Stomach (tissue), 9 donors: ENCODE results near the gene SPATS1. TPM values are rescaled to one million over a fixed set of nuclear protein-coding genes. Genes with fewer than 3 reads are reported as not detected.
"Not testable (repeated sequence)": the region's sequence is repeated elsewhere in the genome, so short reads cannot be mapped to it uniquely, and the experiment has no call there.

ENCODE experiments used
- DNase-seq, 2 donors: peaks; one replicate each; pipeline versions ENCODE4 v3.0.0 to v3.0.0-alpha.2; 2013 to 2019
- H3K27ac ChIP-seq, 5 donors: fragments of 200-600 bp in 4 of 5; sonication (generic) in 4 of 5; one replicate each; pipeline ENCODE4 v1.5.1; 2013 to 2019; ENCODE audit warnings: mild to moderate bottlenecking in 1 of 5, moderate library complexity in 1 of 5
- H3K27me3 ChIP-seq, 3 donors: fragments of 200-600 bp; sonication (generic); one replicate each; pipeline ENCODE4 v1.5.1; 2017 to 2019; ENCODE audit warnings: mixed run types in 1 of 3
- H3K36me3 ChIP-seq, 4 donors: fragments of 200-600 bp; sonication (generic); 1 replicate in 3 of 4; 2 replicates in 1 of 4; pipeline ENCODE4 v1.5.1; 2016 to 2019
- H3K4me1 ChIP-seq, 4 donors: fragments of 200-600 bp; sonication (generic); one replicate each; pipeline ENCODE4 v1.5.1; 2016 to 2019
- H3K4me3 ChIP-seq, 4 donors: fragments of 200-600 bp; sonication (generic) in 3 of 4; one replicate each; pipeline ENCODE4 v1.5.1; 2016 to 2019; ENCODE audit warnings: mild to moderate bottlenecking in 1 of 4
- H3K9me3 ChIP-seq, 4 donors: fragments of 200-600 bp; sonication (generic); one replicate each; pipeline ENCODE4 v1.5.1; 2016 to 2019
- CTCF ChIP-seq, 7 experiments: fragments of 450-650 bp in 4 of 7; fragments of 200-600 bp in 3 of 7; sonication (generic) in 3 of 7; IDR thresholded peaks; one replicate each; pipeline ENCODE4 v1.5.1; 2016 to 2019; ENCODE audit warnings: antibody characterized with exemption in 7 of 7, control low read depth in 2 of 7, mild to moderate bottlenecking in 1 of 7
- EP300 ChIP-seq: sonication (generic); formaldehyde crosslinking; IDR thresholded peaks from one replicate; pipeline ENCODE4 v1.6.1; 2017; ENCODE audit warnings: antibody characterized with exemption
- POLR2A ChIP-seq, 4 donors: fragments of 450-650 bp; IDR thresholded peaks; one replicate each; pipeline ENCODE4 v1.6.1; 2016; ENCODE audit warnings: antibody characterized with exemption in 4 of 4, control low read depth in 2 of 4, mild to moderate bottlenecking in 1 of 4, moderate library complexity in 1 of 4
- POLR2AphosphoS5 ChIP-seq, 3 donors: sonication (generic); formaldehyde crosslinking; IDR thresholded peaks; one replicate each; pipeline ENCODE4 v1.6.1; 2016; ENCODE audit warnings: antibody characterized with exemption in 3 of 3
- WGBS, 5 donors: extraction: QIAGEN DNeasy Blood & Tissue Kit in 3 of 5; methylation state at CpG; one replicate each; pipeline versions ENCODE4 v1.1.5 to v1.1.7; 2013 to 2018; 5-methylcytosine and 5-hydroxymethylcytosine counted together
- intact Hi-C: fragments of 100-400 bp; cut with DNase I; formaldehyde crosslinking; loops from one replicate; pipeline ENCODE4 v1.15.1; 2023; ENCODE audit warnings: low total_unique reads
- polyA plus RNA-seq, 3 donors: library from polyadenylated mRNA; stranded (reverse); fragments of 200-250 nt; gene quantifications; one replicate each; pipeline ENCODE4 v1.2.3, GENCODE V29; 2013
- total RNA-seq, 5 donors: library from RNA; depleted of rRNA; stranded (reverse); fragments of >200 nt; gene quantifications; one replicate each; pipeline versions ENCODE4 v1.1.0 to v1.2.3, GENCODE V29; 2014 to 2016
- donor health status: healthy with polysubstance abuse.
- donor health status: Bipolar disorder and iron deficiency.
- donor health status: healthy.

SPATS1 gene
- total and polyA plus RNA-seq, 8 donors, result not detected

DNA sequence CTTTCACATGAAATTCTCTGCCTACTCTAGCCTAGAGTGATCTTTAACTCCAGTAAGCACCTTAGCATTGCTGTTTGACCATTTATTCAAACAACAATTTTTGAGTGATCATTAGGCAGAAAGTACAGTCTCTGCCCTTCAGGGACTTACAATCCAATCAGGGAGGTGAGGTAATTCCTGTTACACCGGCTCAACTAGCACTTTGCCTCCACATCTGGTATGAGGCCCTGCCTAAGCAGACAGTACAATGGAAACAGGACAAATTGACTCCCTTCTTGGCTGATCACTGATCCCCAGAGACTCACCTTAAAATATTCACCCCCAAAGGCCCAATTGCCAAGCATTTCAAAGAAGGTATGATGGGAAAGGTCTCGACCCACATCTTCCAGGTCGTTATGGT is 30.7 kb upstream of the SPATS1 start:
- intact Hi-C loops, result no loop called here
- peaks cover 0 to 4% (median 0%) of the 10 kb centered on the region in 3 donors for H3K27me3 ChIP-seq

GRCh38 chr6:44312901-44313788 is 29.3 kb upstream of the SPATS1 start, which contains the start of gene AARS2:
Gene AARS2 (minus strand): TSS chr6:44313347. CDS start chr6:44313323, 24 bp downstream.
- intact Hi-C loops, result no loop called here
- Histone ChIP-seq H3K27me3 (peaks cover 0 to 6% (median 4%) of the 10 kb centered on the region in 3 donors), H3K4me3 (peak within 1 kb of the TSS; percentile 75 to 91 (median 86)), H3K9me3 (no peaks in the 10 kb centered on the region), H3K36me3 (peaks cover 30 to 37% (median 33%) of the 10 kb centered on the region in 4 donors), H3K4me1 (peaks cover 6 to 16% (median 13%) of the 10 kb centered on the region in 4 donors), H3K27ac (peak within 1 kb of the TSS; percentile 40 to 87 (median 80))
- TF ChIP-seq POLR2A (IDR thresholded peaks at IDR 0.05) (no peak), CTCF (IDR thresholded peaks at IDR 0.05) (peak in 5 of 7 experiments; percentile 82 to 96 (median 91)), POLR2AphosphoS5 (IDR thresholded peaks at IDR 0.05) (peak; percentile 77 to 95 (median 90))
- 2 to 3% (median 3%) methylated on average over 45 to 52 of the region's 52 CpGs for WGBS, 5 donors
- peak; percentile 88 to 96 for DNase-seq

More for the DNA sequence above, 30.7 kb upstream of the SPATS1 start:
- TF ChIP-seq POLR2AphosphoS5 (IDR thresholded peaks at IDR 0.05) (no peak), EP300 (no peak), CTCF (IDR thresholded peaks at IDR 0.05) (no peak), POLR2A (IDR thresholded peaks at IDR 0.05) (no peak)
- Histone ChIP-seq H3K4me1 (peaks cover 6 to 16% (median 13%) of the 10 kb centered on the region in 4 donors), H3K27ac (no peak overlapping the region), H3K9me3 (no peaks in the 10 kb centered on the region), H3K36me3 (peaks cover 40 to 51% (median 47%) of the 10 kb centered on the region in 4 donors), H3K4me3 (peak overlapping the region in 1 of 4 donors; percentile 91)
- no peak for DNase-seq
- 79 to 93% (median 90%) methylated on average over 3 of the region's 3 CpGs for WGBS, 5 donors

DNA sequence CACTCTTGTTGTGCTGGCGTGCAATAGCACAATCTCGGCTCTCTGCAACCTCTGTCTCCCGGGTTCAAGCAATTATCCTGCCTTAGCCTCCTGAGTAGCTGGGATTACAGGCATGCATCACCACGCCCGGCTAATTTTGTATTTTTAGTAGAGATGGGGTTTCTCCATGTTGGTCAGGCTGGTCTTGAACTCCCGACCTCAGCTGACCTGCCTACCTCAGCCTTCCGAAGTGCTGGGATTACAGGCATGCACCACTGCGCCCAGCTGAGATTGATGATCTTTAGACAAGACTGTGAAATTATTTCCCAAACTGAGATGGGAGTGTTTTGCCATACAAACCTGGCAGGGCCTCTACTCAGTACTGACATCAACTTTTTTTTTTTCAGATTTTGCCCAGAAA is 27.8 kb upstream of the SPATS1 start:
- H3K36me3 ChIP-seq, result peaks cover 17 to 22% (median 20%) of the 10 kb centered on the region in 4 donors
- WGBS, 5 donors, result 88 to 91% (median 90%) methylated on average over 8 of the region's 8 CpGs
- intact Hi-C loops, H3K9me3 ChIP-seq, DNase-seq, H3K4me3 ChIP-seq, H3K27ac ChIP-seq: not testable (repeated sequence)
- peaks cover 0 to 15% (median 6%) of the 10 kb centered on the region in 3 donors for H3K27me3 ChIP-seq
- peaks cover 6 to 16% (median 13%) of the 10 kb centered on the region in 4 donors for H3K4me1 ChIP-seq

DNA sequence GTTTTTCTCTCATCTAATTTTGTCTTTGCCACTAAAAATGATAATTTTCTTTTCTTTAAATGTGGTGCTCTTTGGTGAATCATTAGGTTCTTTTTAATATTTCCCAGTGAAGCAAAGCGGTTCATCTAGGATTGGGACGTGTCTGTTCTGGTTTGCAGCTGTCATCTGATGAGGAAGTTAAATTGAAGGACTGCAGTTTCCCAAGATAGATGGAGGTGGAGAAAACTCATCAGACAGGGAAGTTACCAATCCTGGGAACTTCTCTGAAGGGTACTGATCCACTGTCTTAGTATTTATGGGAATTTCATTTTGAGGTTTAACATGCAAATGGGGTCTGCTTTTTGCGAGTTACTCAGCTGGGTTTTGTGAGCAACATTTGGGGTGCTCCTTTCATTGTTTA is 26.9 kb upstream of the SPATS1 start:
- Histone ChIP-seq H3K36me3 (peaks cover 8 to 14% (median 11%) of the 10 kb centered on the region in 4 donors), H3K27me3 (peaks cover 0 to 23% (median 6%) of the 10 kb centered on the region in 3 donors), H3K4me1 (peaks cover 6 to 16% (median 13%) of the 10 kb centered on the region in 4 donors), H3K27ac (no peak overlapping the region), H3K9me3 (no peaks in the 10 kb centered on the region), H3K4me3 (no peak overlapping the region)
- WGBS, 5 donors, result 66 to 85% (median 76%) methylated on average over 3 of the region's 3 CpGs
- no peak for DNase-seq
- intact Hi-C loops, result no loop called here
- no peak for TF ChIP-seq POLR2AphosphoS5 (IDR thresholded peaks at IDR 0.05)
- no peak for TF ChIP-seq POLR2A (IDR thresholded peaks at IDR 0.05)
- TF ChIP-seq EP300, result no peak
- no peak for TF ChIP-seq CTCF (IDR thresholded peaks at IDR 0.05)
